UCSD-AML1 (cell line): ENCODE data around the gene ATP11B.

ENCODE experiments used
- DNase-seq: peaks from one replicate; lab custom pipeline; 2025; ENCODE audit not compliant: unreplicated experiment; lab: John Stamatoyannopoulos, UW

The ATP11B gene

DNA sequence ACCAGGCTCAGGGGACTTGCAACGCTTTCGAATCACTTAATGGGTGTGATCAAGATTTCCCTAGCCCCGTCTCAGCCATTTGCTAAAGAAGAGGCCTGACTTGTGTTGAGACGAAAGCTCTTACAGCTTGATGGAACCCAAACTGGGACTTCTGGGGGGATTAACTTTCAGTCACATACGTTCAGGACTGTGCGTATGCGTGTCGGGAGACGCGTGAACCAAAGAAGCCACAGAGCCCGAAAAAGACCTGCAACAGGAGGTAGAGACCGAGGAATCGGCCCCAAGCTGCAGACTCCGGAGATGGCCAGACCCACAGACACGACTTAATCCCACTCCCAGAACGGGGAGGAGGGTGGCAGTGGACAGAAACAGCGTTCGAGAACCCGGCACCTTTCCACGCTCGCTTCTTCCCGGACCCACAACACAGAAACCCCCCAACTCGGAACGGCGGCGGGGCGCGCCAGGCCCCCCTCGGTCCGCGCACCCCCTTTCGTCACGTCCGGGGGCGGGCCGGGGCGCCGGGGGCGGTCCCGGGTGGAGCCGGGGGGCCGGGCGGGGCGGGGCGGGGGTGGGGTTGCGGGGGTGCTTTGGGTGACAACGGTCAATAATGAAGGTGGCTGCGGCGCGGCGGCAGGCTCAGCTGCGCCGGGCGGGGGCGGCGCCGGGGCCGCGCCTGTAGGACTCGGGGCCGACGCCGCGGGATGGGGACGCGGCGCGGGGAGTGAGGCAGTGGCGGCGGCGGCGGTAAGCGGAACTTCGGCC, at the start of gene ATP11B:
Gene ATP11B (plus strand): TSS at position 604 of the 762 bp plus-strand sequence. CDS start 256 bp downstream, outside the sequence.
- peak; percentile 81 for DNase-seq

DNA sequence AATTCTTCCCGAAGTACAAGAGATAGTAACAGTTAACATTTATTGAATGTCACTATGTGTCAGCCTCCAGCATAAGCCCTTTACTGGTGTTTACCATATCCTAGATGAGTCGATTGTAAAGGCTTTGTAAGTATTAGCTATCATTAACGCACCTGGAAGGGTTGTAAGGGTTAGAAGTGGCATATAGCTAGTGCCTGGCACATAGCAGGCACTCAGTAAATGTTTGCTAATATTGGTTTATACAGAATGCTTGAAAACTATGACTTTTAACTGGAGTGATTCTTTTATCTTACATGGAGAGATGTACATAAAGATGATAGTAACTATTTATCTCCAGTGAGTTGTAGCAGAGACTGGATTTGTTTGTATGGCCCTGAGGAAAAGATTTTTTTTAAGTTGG, 46.3 kb upstream of the ATP11B start:
- no peak for DNase-seq

DNA sequence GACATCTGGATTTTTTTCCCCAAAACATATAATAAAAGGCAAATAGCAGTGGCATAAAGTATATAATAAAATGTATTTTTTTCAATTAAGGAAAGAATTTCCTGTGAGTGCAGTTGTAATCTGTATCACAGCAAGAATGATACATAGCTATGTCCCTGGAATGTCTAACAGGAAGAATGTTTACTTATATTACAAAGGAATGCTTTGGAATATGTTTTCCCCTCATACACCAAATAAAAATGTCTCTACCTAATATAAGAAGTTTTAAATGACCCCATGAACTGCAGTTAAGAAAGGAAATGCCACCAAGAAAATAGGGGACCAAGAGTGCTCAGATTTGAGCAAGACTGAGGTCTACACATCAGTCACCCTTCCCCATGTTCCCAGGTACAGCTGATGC, 38.0 kb upstream of the ATP11B start:
- no peak for DNase-seq

GRCh38 chr3:182755712-182756111, 37.6 kb upstream of the ATP11B start:
- no peak for DNase-seq

DNA sequence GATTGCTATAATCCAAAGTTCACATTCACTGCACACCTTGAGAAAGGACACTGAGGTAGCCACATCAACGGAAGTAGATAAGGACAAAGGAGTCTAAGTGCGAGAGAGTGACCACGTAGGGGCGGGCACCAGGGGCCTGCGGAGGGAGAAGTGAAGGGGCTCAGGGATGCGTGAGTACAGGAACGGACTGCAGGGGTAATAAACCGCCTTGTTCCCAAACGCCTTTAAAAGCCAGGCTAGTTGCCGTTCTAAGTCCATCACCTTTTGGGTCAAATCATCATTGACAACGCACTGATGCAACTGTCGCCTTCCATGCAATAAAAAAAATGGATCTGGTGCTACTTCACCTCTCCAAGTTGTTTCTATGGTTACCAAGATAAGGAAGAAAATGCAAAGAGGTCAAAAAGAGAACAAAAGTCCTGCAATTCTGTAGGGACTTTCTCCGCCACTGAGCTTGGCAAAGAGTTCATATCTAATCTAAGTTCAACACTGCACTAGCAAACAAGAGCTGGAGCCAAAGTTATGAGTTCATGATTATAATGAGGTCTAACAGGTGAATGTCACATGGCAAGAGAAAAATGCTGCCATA, 32.6 kb upstream of the ATP11B start:
- no peak for DNase-seq

GRCh38 chr3:182763896-182764295, 29.4 kb upstream of the ATP11B start:
- no peak for DNase-seq

DNA sequence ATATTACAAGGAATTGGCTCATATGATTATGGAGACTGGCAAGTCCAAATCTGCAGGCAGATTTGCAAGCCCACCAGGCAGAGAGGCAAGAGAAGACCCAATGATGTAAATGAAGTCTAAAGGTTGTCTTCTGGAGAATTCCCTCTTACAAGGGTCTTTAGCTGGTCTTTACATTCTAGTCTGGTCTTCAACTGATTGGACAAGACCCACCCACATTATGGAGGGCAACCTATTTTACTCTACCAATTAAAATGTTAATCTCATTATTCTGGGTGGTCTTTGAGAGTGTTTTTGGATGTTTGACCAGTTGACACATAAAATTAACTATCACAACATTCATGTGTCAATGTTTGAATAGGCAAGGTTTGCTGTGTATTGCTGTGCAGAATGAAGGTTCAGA, 28.0 kb upstream of the ATP11B start:
- no peak for DNase-seq

GRCh38 chr3:182766099-182766498, 27.2 kb upstream of the ATP11B start:
- no peak for DNase-seq

DNA sequence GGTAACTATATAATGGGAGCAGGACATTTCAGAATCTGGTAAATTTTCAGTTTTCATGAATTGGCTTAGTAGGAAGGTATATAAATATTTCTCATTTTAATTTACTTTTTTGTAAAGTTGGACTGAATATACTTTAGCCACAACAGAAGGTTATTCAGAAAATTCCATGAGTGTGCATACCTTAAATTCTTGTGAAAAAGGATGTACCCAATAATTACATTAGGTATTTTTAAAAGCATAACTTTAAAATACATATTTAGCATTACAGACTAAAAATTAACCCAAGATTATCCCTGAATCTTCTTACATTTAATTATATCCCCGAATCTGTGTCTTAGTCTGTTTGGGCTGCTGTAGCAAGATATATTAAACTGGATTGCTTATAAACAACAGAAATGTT, 24.9 kb upstream of the ATP11B start:
- no peak for DNase-seq

GRCh38 chr3:182769673-182770072, 23.6 kb upstream of the ATP11B start:
- DNase-seq: no peak

GRCh38 chr3:182782149-182782548, 11.2 kb upstream of the ATP11B start:
- DNase-seq: no peak

DNA sequence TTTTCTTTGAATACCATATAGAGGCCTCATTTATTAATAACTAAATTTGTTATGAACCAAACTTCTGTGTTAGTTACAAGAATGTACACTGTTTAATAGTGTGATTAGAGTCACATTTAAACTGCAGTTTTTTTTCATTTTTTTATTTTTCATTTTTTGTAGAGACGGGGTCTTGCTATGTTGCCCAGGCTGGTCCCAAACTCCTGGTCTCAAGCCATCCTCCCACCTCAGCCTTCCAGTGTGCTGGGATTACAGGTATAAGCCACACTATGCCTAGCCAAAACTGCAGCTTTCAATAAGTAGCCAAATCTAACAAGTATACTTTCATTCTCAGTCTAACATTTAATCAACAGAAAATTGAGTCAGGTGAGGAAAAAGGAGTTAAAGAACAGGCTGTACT, 10.2 kb upstream of the ATP11B start:
- no peak for DNase-seq

- no peak for DNase-seq
These were observed 8.8 kb upstream of the ATP11B start for GRCh38 chr3:182784542-182784941.

- no peak for DNase-seq
These were observed 8.2 kb upstream of the ATP11B start for GRCh38 chr3:182785142-182785541.

DNA sequence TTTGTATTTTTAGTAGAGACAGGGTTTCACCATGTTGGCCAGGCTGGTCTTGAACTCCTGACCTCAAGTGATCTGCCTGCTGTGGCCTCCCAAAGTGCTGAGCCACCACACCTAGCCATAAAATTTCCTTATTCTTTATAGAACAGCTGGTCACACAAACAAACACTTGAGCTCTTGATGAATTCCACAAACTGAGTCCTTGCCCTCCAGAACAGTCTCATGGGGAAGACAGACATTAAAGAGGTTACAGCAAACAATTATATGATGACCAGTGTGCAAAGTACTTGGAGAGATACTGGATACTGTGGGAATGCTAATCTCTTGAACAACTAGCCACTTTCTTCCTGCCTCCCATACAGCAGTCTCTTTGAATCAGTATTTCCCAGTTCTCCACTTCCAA, 7.5 kb upstream of the ATP11B start:
- DNase-seq: no peak

DNA sequence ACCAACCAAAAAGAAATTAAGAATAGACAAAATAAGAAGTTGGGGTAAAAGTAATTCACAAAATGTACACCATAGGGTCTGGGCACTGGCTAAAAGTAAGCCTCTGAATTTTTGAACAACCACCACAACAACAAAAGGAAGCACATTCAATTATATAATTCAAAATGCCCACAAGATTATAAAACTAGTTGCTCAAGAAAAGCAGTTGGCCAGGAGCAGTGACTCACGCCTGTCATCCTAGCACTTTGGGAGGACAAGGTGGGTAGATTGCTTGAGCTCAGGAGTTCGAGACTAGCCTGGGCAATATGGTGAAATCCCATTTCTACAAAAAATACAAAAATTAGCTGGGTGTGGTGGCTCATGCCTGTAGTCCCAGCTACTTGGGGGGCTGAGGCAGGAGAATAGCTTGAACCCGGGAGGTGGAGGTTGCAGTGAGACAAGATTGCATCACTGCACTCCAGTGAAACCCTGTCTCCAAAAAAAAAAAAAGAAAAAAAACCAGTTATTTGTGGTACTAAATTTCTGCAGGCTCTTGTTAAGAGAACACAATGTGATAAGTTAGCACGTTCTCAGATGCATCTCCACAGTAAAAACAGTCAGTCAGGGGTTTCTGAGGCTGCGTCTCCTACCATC, 6.6 kb upstream of the ATP11B start:
- DNase-seq: no peak

DNA sequence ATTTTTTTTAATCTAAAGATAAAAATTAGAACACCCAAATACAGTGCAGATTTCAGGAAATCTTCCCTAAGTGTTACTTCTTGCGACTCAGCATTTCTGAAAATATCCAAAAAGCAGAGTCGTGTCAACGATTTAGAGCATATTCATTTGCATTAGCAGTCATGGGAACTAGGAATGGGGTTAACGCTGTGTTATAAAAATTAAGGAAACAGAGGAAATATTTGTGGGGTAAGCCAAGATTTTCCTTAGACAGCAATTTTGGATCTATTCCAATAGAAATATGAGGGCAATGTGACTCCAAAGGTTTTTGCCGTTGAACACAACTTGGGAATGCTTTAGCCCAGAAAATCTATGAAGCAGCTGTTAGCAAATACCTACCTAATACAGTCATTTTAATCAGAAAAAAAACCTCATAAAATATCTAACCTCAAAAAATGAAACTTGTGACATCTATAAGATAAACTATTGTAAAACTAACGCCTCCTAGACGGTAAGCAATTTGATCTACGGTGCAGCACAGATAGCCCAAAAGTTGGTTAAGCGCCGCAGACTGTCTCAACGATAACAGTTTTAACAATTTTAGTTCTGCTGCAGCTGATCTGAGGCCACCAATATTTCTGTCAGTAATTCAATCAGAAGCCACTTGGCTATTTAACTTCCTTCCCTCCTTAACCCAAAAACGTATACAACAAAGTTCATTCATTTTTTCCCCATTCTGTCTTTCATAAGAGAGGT, 5.8 kb upstream of the ATP11B start:
- no peak for DNase-seq

GRCh38 chr3:182789371-182789770, 3.9 kb upstream of the ATP11B start:
- DNase-seq: no peak

DNA sequence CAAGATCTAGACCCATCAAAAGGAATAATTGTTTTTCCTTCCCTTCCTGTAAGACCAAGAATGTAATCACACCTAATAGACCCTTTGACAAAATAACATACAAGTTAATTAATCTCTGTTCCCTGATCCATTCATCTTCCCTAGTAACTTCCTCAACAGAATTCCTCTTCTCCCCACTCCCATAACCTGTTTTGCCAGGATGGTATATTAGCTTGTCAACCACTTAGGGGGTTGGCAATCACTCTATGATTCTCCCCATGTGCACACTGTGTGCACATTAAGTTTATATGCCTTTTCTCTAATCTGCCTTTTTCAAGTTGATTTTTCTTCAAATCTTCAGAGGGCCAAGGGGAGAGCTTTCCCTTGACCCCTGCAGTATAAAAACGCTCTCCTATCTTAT, 2.7 kb upstream of the ATP11B start:
- no peak for DNase-seq

DNA sequence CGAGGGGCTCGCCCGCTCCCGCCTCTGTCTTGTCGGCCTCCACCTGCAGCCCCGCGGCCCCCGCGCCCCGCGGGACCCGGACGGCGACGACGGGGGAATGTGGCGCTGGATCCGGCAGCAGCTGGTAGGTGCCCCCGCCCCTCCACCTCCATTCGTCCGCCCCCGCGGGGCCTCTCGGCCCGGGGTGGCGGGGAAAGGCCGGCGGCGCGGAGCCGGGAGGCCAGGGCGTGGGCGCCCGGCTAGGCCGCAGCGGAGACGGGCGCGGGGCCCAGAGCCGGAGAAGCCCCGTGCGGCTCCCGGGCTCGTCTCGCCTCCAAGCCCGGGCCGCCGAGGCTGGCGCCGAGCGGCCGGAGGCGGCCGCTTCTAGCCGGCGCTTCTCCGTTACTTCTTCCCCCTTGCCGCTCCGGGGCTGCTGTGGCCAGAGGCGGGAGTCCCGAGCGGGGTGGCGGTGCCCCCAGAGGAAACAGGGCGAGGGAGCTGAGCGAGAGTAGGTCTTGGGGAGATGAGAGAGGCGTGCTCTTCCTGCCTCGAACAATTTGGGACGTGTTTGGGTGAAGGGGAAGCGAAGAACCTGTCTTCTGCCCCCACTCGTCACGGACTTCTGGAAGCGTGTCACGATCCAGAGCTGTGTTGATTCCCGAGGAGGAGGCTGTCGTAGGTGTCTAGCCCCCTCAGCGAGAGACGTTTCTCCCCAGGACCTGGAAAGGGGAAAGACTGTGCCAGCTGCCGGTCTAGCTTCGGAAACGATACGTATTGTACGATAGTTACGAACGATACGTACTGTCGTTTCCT, 555 bp downstream of the ATP11B start:
- peak; percentile 68 for DNase-seq
